ENCODE data around the gene GPD2. TPM values are rescaled to one million over a fixed set of nuclear protein-coding genes. Genes with fewer than 3 reads are reported as not detected.

The GPD2 gene
- 0.65 TPM in 1 of 2 replicates, not detected in the other for total RNA-seq (2016; rRNA removed; fragmentation: Illumina TruSeq; extraction: Trizol)
- not detected in 2 replicates for total RNA-seq (2016; cell fraction: cytosol; rRNA removed; fragmentation: Illumina TruSeq; extraction: Trizol; ENCODE audit: low read depth)
- total RNA-seq (2016; cell fraction: insoluble cytoplasmic fraction; rRNA removed; fragmentation: Illumina TruSeq; extraction: Trizol), result not detected in 2 replicates
- not detected in 2 replicates for total RNA-seq (2016; cell fraction: membrane; rRNA removed; fragmentation: Illumina TruSeq; extraction: Trizol)
- total RNA-seq (2016; cell fraction: nucleus; rRNA removed; fragmentation: Illumina TruSeq; extraction: Trizol), result not detected in 2 replicates
- not detected in 2 replicates for polyA plus RNA-seq (2011; rRNA removed)
- not detected in 2 replicates for polyA plus RNA-seq (2011; cell fraction: cytosol; rRNA removed)
- polyA plus RNA-seq (2011; cell fraction: nucleus; rRNA removed), result not detected in 2 replicates
- polyA plus RNA-seq (2012), result not detected in 2 replicates
- not detected in 2 replicates for polyA plus RNA-seq (2016; cell fraction: cytosol; fragmentation: Illumina TruSeq; extraction: Trizol; ENCODE audit: low read depth)
- polyA plus RNA-seq (2016; cell fraction: insoluble cytoplasmic fraction; fragmentation: Illumina TruSeq; extraction: Trizol; ENCODE audit: low read depth), result not detected in 2 replicates
- polyA plus RNA-seq (2016; cell fraction: membrane; fragmentation: Illumina TruSeq; extraction: Trizol; ENCODE audit: low read depth), result not detected in 2 replicates
- polyA plus RNA-seq (2016; cell fraction: nucleus; fragmentation: Illumina TruSeq; extraction: Trizol; ENCODE audit: insufficient read depth, low read depth), result not detected in 2 replicates
- 64.3 TPM in 1 of 2 replicates, not detected in the other for polyA minus RNA-seq (2011; rRNA and poly(A)+ RNA removed; ENCODE audit: low replicate concordance)
- polyA minus RNA-seq (2011; cell fraction: cytosol; rRNA and poly(A)+ RNA removed), result 0.30 and 0.35 TPM in 2 replicates
- 0.12 and 0.26 TPM in 2 replicates for polyA minus RNA-seq (2011; cell fraction: nucleus; rRNA and poly(A)+ RNA removed)
- Bru-seq, nascent RNA, result percentile 10 among the genes with signal in this experiment
- percentile 9 among the genes with signal in this experiment for BruChase-seq, experiment 1, labeled RNA remaining after a 6-hour chase
- BruChase-seq, experiment 2, labeled RNA remaining after a 2-hour chase, result percentile 11 among the genes with signal in this experiment
- long read RNA-seq, experiment 1, result 0 reads
- long read RNA-seq, experiment 2, result 0 reads

DNA sequence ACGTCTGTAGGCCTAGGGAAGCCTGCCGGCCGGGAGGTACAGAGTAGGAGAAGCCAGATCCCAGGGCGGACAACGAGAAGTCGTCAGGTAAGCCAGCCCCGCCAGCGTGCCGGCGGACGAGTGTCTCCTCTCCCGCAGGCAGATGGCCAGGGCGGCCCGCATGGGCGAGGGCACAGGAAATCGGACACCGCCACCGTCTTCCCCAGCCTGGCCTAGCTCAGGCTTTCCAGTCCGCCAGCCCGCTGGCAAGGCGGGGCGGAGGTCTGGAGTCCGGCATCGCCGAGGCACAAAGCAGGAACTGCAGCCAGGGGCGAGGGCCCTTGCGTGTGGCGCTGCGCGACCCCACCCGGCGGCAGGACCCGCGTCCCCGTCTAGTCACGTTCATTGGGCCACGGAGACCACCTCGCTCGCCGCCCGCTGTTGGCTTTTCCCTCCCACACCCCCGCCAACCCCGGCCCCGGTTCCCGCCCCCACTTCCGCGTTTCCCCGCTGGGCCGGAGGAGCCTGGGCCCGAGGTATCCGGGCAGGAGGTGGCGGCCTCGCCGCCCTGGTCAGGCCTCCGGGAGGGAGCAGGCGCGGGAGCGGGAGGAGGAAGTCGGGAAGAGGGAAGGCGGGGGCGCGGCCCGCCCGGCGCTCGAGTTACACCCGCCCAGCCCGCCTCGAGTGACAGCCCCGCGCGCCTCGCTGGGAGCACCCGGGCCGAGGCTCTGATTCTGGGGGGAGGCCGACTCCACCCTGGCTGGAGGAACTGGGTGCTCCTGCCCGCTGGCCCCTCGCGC, at the start of gene GPD2:
Gene GPD2, plus strand, starts transcription at position 662 of the 779 bp plus-strand sequence. CDS start 39,727 bp downstream, outside the sequence.
- peak within 1 kb of the TSS in 2 of 3 experiments; percentile 2 to 44; a peak in 1 of 6 replicates for H3K4me3 ChIP-seq (replicated peaks in 1 of 3; ENCODE audit: insufficient read depth in 1 of 3, low read depth in 2 of 3, low read length in 3 of 3)
- intact Hi-C loops (cut with micrococcal nuclease; ENCODE audit: unreplicated experiment) (no loop called here), in situ Hi-C loops (cut with HindIII; ENCODE audit: extremely low pct_ligation_motif_present, low pct_unique_long_range_greater_than_20kb) (no loop called here)
- POLR2A ChIA-PET, result no interaction called here
- H3K27ac ChIP-seq (ENCODE audit: extremely low read length, insufficient read depth, low read length), result no peak within 1 kb of the TSS
- no peaks in the 10 kb centered on the region for H3K4me1 ChIP-seq (ENCODE audit: insufficient read depth, low read length)
- CTCF ChIA-PET (ENCODE audit: low intra/inter-chr PET ratio, low total read pairs), result no interaction called here
- H3K9me3 ChIP-seq (ENCODE audit: low read length), result no peaks in the 10 kb centered on the region
- H4K20me1 ChIP-seq (ENCODE audit: insufficient read depth, low read length), result no peaks in the 10 kb centered on the region
- 68% methylated on average over 44 of the region's 79 CpGs for WGBS (ENCODE audit: low lambda C conversion rate)
- no peak for DNase-seq (ENCODE audit: low spot score)
- no peaks in the 10 kb centered on the region for H3K79me2 ChIP-seq (ENCODE audit: insufficient read depth, low read length)
- peak within 1 kb of the TSS; percentile 45 for H3K4me2 ChIP-seq (ENCODE audit: low read depth, low read length)
- FAIRE-seq, result no peak
- H3K36me3 ChIP-seq (replicated peaks in 1 of 2; ENCODE audit: control insufficient read depth in 1 of 2, insufficient read depth in 2 of 2, low read length in 2 of 2), result no peaks in the 10 kb centered on the region
- no TSS peak for BruUV-seq (replicated peaks)
- no peaks in the 10 kb centered on the region; a peak in 1 of 5 replicates for H3K27me3 ChIP-seq (ENCODE audit: control insufficient read depth in 1 of 2, insufficient read depth in 2 of 2, low read length in 2 of 2)
- ATAC-seq, result peak; percentile 87
- H2AFZ ChIP-seq (ENCODE audit: low read length), result no peak within 1 kb of the TSS
- no peak within 1 kb of the TSS for H3K9ac ChIP-seq (ENCODE audit: insufficient read depth, low read depth, low read length)
- TF ChIP-seq, protein P1, sequence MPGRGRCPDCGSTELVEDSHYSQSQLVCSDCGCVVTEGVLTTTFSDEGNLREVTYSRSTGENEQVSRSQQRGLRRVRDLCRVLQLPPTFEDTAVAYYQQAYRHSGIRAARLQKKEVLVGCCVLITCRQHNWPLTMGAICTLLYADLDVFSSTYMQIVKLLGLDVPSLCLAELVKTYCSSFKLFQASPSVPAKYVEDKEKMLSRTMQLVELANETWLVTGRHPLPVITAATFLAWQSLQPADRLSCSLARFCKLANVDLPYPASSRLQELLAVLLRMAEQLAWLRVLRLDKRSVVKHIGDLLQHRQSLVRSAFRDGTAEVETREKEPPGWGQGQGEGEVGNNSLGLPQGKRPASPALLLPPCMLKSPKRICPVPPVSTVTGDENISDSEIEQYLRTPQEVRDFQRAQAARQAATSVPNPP (CRISPR knock-in tag; IDR thresholded peaks at IDR 0.05), result 0 out of 2 replicates have a peak, but pooled peaks have one; percentile 31
- TF ChIP-seq ZMAT3 (CRISPR knock-in tag; conservative IDR thresholded peaks at IDR 0.05), result no peak
- no peak for TF ChIP-seq EHMT2 (IDR thresholded peaks at IDR 0.05; ENCODE audit: borderline replicate concordance, low read depth, low read length)
- TF ChIP-seq GABPB1 (CRISPR knock-in tag; IDR thresholded peaks at IDR 0.05), result peak; percentile 62; the same call in 1 of the 2 replicates
- TF ChIP-seq, protein P2, sequence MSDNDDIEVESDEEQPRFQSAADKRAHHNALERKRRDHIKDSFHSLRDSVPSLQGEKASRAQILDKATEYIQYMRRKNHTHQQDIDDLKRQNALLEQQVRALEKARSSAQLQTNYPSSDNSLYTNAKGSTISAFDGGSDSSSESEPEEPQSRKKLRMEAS (IDR thresholded peaks at IDR 0.05), result peak; percentile 12; the same call in 1 of the 2 replicates
- no peak for TF ChIP-seq ZNF251 (CRISPR knock-in tag; IDR thresholded peaks at IDR 0.05)
- TF ChIP-seq HNF4A (CRISPR knock-in tag; IDR thresholded peaks at IDR 0.05), result no peak
- no peak for TF ChIP-seq ZNF652 (CRISPR knock-in tag; IDR thresholded peaks at IDR 0.05; ENCODE audit: borderline replicate concordance, low read depth)
- TF ChIP-seq, protein P3, sequence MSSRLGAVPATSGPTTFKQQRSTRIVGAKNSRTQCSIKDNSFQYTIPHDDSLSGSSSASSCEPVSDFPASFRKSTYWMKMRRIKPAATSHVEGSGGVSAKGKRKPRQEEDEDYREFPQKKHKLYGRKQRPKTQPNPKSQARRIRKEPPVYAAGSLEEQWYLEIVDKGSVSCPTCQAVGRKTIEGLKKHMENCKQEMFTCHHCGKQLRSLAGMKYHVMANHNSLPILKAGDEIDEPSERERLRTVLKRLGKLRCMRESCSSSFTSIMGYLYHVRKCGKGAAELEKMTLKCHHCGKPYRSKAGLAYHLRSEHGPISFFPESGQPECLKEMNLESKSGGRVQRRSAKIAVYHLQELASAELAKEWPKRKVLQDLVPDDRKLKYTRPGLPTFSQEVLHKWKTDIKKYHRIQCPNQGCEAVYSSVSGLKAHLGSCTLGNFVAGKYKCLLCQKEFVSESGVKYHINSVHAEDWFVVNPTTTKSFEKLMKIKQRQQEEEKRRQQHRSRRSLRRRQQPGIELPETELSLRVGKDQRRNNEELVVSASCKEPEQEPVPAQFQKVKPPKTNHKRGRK (CRISPR knock-in tag; IDR thresholded peaks at IDR 0.05), result no peak
- TF ChIP-seq, protein P4, sequence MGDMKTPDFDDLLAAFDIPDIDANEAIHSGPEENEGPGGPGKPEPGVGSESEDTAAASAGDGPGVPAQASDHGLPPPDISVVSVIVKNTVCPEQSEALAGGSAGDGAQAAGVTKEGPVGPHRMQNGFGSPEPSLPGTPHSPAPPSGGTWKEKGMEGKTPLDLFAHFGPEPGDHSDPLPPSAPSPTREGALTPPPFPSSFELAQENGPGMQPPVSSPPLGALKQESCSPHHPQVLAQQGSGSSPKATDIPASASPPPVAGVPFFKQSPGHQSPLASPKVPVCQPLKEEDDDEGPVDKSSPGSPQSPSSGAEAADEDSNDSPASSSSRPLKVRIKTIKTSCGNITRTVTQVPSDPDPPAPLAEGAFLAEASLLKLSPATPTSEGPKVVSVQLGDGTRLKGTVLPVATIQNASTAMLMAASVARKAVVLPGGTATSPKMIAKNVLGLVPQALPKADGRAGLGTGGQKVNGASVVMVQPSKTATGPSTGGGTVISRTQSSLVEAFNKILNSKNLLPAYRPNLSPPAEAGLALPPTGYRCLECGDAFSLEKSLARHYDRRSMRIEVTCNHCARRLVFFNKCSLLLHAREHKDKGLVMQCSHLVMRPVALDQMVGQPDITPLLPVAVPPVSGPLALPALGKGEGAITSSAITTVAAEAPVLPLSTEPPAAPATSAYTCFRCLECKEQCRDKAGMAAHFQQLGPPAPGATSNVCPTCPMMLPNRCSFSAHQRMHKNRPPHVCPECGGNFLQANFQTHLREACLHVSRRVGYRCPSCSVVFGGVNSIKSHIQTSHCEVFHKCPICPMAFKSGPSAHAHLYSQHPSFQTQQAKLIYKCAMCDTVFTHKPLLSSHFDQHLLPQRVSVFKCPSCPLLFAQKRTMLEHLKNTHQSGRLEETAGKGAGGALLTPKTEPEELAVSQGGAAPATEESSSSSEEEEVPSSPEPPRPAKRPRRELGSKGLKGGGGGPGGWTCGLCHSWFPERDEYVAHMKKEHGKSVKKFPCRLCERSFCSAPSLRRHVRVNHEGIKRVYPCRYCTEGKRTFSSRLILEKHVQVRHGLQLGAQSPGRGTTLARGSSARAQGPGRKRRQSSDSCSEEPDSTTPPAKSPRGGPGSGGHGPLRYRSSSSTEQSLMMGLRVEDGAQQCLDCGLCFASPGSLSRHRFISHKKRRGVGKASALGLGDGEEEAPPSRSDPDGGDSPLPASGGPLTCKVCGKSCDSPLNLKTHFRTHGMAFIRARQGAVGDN (CRISPR knock-in tag; IDR thresholded peaks at IDR 0.05), result peak; percentile 54; the same call in 1 of the 2 replicates
- no peak for TF ChIP-seq KDM5B (CRISPR knock-in tag; IDR thresholded peaks at IDR 0.05; ENCODE audit: borderline replicate concordance)
